GM15510 (cell line): ENCODE data around the gene RUNX1.

Source experiments
- POLR2A ChIP-seq: IDR thresholded peaks from 3 replicates; pipeline ENCODE4 v1.6.1; 2011; ENCODE audit warnings: borderline replicate concordance; ENCODE audit not compliant: insufficient read length; ENCODE audit errors: extremely low read depth

RUNX1 gene

GRCh38 chr21:34883491-34884271 lies 165.4 kb downstream of the RUNX1 start:
- TF ChIP-seq POLR2A, result no peak

- TF ChIP-seq POLR2A, result no peak
Measured at GRCh38 chr21:34882719-34883131, 166.4 kb downstream of the RUNX1 start.

GRCh38 chr21:34881839-34882371 lies 167.2 kb downstream of the RUNX1 start:
- TF ChIP-seq POLR2A, result no peak

GRCh38 chr21:34881421-34881820 lies 167.7 kb downstream of the RUNX1 start:
- TF ChIP-seq POLR2A, result no peak

GRCh38 chr21:34880401-34880800 lies 168.7 kb downstream of the RUNX1 start:
- no peak for TF ChIP-seq POLR2A

GRCh38 chr21:34878940-34879339 lies 170.2 kb downstream of the RUNX1 start:
- TF ChIP-seq POLR2A, result no peak

GRCh38 chr21:34878501-34878900 lies 170.6 kb downstream of the RUNX1 start:
- TF ChIP-seq POLR2A, result no peak

GRCh38 chr21:34877485-34878128 lies 171.5 kb downstream of the RUNX1 start:
- no peak for TF ChIP-seq POLR2A

GRCh38 chr21:34875830-34876229 lies 173.3 kb downstream of the RUNX1 start:
- TF ChIP-seq POLR2A, result no peak

GRCh38 chr21:34874684-34875513 lies 174.2 kb downstream of the RUNX1 start:
- no peak for TF ChIP-seq POLR2A

GRCh38 chr21:34871026-34871908 lies 177.8 kb downstream of the RUNX1 start:
- TF ChIP-seq POLR2A, result no peak

GRCh38 chr21:34870246-34870645 lies 178.9 kb downstream of the RUNX1 start:
- no peak for TF ChIP-seq POLR2A

GRCh38 chr21:34869545-34869944 lies 179.6 kb downstream of the RUNX1 start:
- TF ChIP-seq POLR2A, result no peak

- TF ChIP-seq POLR2A, result no peak
Measured at GRCh38 chr21:34867785-34868184, 181.3 kb downstream of the RUNX1 start.
